H1 (cell line): ENCODE data around the gene STAC. TPM values are rescaled to one million over a fixed set of nuclear protein-coding genes. Genes with fewer than 3 reads are reported as not detected.

Experiments used
- CBX5 ChIP-seq: fragments of 300-800, 300-1000 bp; sonication (generic); IDR thresholded peaks from 2 replicates; pipeline ENCODE4 v1.7.1; 2016; ENCODE audit warnings: antibody characterized with exemption, low read length, low read depth
- CHD2 ChIP-seq: IDR thresholded peaks from 2 replicates; pipeline ENCODE4 v1.6.1; 2012; ENCODE audit warnings: low read length, improper control_type of control experiment
- CHD7 ChIP-seq: fragments of 300-600 bp; sonication (generic); IDR thresholded peaks from 2 replicates; pipeline ENCODE4 v1.7.1; 2012; ENCODE audit warnings: low read length, moderate library complexity, mild to moderate bottlenecking, inconsistent platforms; ENCODE audit not compliant: insufficient replicate concordance
- KDM1A ChIP-seq: fragments of 200-600, 300-600 bp; sonication (generic); IDR thresholded peaks from 2 replicates; pipeline ENCODE4 v1.7.1; 2016; ENCODE audit warnings: mild to moderate bottlenecking, low read length, borderline replicate concordance
- RBBP5 ChIP-seq: IDR thresholded peaks from 2 replicates; pipeline ENCODE4 v1.7.1; 2012; ENCODE audit warnings: low read depth, mild to moderate bottlenecking, inconsistent platforms, low read length, moderate library complexity, borderline replicate concordance
- RFX5 ChIP-seq: IDR thresholded peaks from 2 replicates; pipeline ENCODE4 v1.6.1; 2011; ENCODE audit warnings: low read depth, low read length, improper control_type of control experiment, borderline replicate concordance
- SP2 ChIP-seq: IDR thresholded peaks from 2 replicates; pipeline ENCODE4 v1.6.1; 2012; ENCODE audit warnings: mild to moderate bottlenecking, low read length, inconsistent platforms
- TCF12 ChIP-seq: IDR thresholded peaks from 2 replicates; pipeline ENCODE4 v1.6.1; 2011; ENCODE audit warnings: low read depth, mild to moderate bottlenecking, low read length
- TEAD4 ChIP-seq: IDR thresholded peaks from 2 replicates; pipeline ENCODE4 v1.6.1; 2012; ENCODE audit warnings: low read depth, low read length, inconsistent platforms, mixed read lengths
- polyA plus RNA-seq, 7 experiments: library from polyadenylated mRNA; depleted of rRNA in 3 of 7; stranded (reverse) in 5 of 7; unstranded in 2 of 7; fragments of >200 nt in 5 of 7; fragments of 200-250 nt in 2 of 7; gene quantifications; 1 replicate in 5 of 7; 2 replicates in 1 of 7; 4 replicates in 1 of 7; pipeline versions ENCODE4 v1.2.1 to v1.2.3, GENCODE V29; 2011 to 2013; ENCODE audit warnings: missing spikeins in 2 of 7, mixed read lengths in 2 of 7
- total RNA-seq: library from RNA; stranded (reverse); fragmentation: NEBNext Ultra II Directional; extraction: Animal tissue kit (Norgen Biotek cat#: 25700); gene quantifications from 2 replicates; pipeline ENCODE4 v1.2.1, GENCODE V29; 2021
- TF ChIP-seq, protein P1 (sequence below): IDR thresholded peaks from 2 replicates; pipeline ENCODE4 v1.6.1; 2012; ENCODE audit warnings: inconsistent platforms

STAC gene
- total and polyA plus RNA-seq, 2 of the 8 experiments (the other 6 are each of a cell fraction or from before 2014, with no cell fraction given) = 8.0 to 18.1 TPM

GRCh38 chr3:36521007-36521379 is 140.7 kb downstream of the STAC start (continued):
- TF ChIP-seq CBX5 (no peak), CHD7 (no peak), TEAD4 (no peak), KDM1A (no peak), RBBP5 (no peak), CHD2 (no peak), TCF12 (no peak), SP2 (no peak), RFX5 (no peak)
- TF ChIP-seq, protein P1, sequence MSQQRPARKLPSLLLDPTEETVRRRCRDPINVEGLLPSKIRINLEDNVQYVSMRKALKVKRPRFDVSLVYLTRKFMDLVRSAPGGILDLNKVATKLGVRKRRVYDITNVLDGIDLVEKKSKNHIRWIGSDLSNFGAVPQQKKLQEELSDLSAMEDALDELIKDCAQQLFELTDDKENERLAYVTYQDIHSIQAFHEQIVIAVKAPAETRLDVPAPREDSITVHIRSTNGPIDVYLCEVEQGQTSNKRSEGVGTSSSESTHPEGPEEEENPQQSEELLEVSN = no peak
